Thoracic aorta (tissue), 2 donors: Measurements from ENCODE around the gene TSHZ3. TPM values are rescaled to one million over a fixed set of nuclear protein-coding genes. Genes with fewer than 3 reads are reported as not detected.

ENCODE experiments used
- ATAC-seq: fragments of 150-250 bp; one replicate; pipeline ENCODE4 v1.8.0; 2017; ENCODE audit warnings: low read depth; ENCODE audit not compliant: insufficient number of reproducible peaks, low FRiP score
- DNase-seq: peaks from one replicate; pipeline ENCODE4 v3.0.0-alpha.2; 2020; ENCODE audit warnings: low spot score
- H3K27ac ChIP-seq, 2 donors: fragments of 200-600 bp; sonication (generic); 1 replicate in 1 of 2; 2 replicates in 1 of 2; pipeline ENCODE4 v1.5.1; 2016; ENCODE audit warnings: mild to moderate bottlenecking in 2 of 2, moderate library complexity in 2 of 2
- H3K27me3 ChIP-seq: fragments of 200-600 bp; sonication (generic); replicated peaks from 2 replicates; pipeline ENCODE4 v1.6.0; 2016; ENCODE audit warnings: mild to moderate bottlenecking; ENCODE audit not compliant: insufficient read depth
- H3K36me3 ChIP-seq: fragments of 200-600 bp; sonication (generic); one replicate; pipeline ENCODE4 v1.5.1; 2016
- H3K4me1 ChIP-seq, 2 donors: fragments of 200-600 bp; sonication (generic); 1 replicate in 1 of 2; 2 replicates in 1 of 2; pipeline versions ENCODE4 v1.5.1 to v1.6.0; 2016; ENCODE audit warnings: low read depth in 2 of 2, mild to moderate bottlenecking in 1 of 2; ENCODE audit not compliant: control insufficient read depth in 1 of 2
- H3K4me3 ChIP-seq: fragments of 200-600 bp; sonication (generic); 2 replicates; pipeline ENCODE4 v1.5.1; 2016; ENCODE audit warnings: mild to moderate bottlenecking
- H3K9me3 ChIP-seq: fragments of 200-600 bp; sonication (generic); 2 replicates; pipeline ENCODE4 v1.5.1; 2016
- CTCF ChIP-seq: fragments of 200-600 bp; sonication (generic); IDR thresholded peaks from one replicate; pipeline ENCODE4 v1.5.1; 2019; ENCODE audit warnings: antibody characterized with exemption
- total RNA-seq, 2 donors: library from RNA; depleted of rRNA; stranded (reverse); fragments of >200 nt; gene quantifications; one replicate each; pipeline versions ENCODE4 v1.1.0 to v1.2.3, GENCODE V29; 2016

The TSHZ3 gene
- total RNA-seq, 2 donors from 2014 or later, result 9.3 to 10.2 TPM

- Histone ChIP-seq H3K27me3 (no peaks in the 10 kb centered on the region), H3K36me3 (no peaks in the 10 kb centered on the region), H3K4me1 (no peaks in the 10 kb centered on the region), H3K9me3 (no peaks in the 10 kb centered on the region), H3K4me3 (no peak overlapping the region), H3K27ac (no peak overlapping the region)
- no peak for DNase-seq
- TF ChIP-seq CTCF, result no peak
- no peak for ATAC-seq
Measured at GRCh38 chr19:31389874-31390273, 40.6 kb upstream of the TSHZ3 start.

GRCh38 chr19:31387717-31388301 is 38.6 kb upstream of the TSHZ3 start:
- H3K27me3 ChIP-seq, result no peaks in the 10 kb centered on the region
- H3K36me3 ChIP-seq, result no peaks in the 10 kb centered on the region
- no peak for DNase-seq
- H3K4me1 ChIP-seq, result no peaks in the 10 kb centered on the region
- no peak overlapping the region for H3K27ac ChIP-seq
- H3K9me3 ChIP-seq, result no peaks in the 10 kb centered on the region
- no peak overlapping the region for H3K4me3 ChIP-seq
- no peak for TF ChIP-seq CTCF
- ATAC-seq, result no peak

GRCh38 chr19:31386806-31387205 is 37.6 kb upstream of the TSHZ3 start:
- no peaks in the 10 kb centered on the region for H3K4me1 ChIP-seq
- H3K27me3 ChIP-seq, result no peaks in the 10 kb centered on the region
- H3K4me3 ChIP-seq, result no peak overlapping the region
- no peak for TF ChIP-seq CTCF
- H3K9me3 ChIP-seq, result no peaks in the 10 kb centered on the region
- no peaks in the 10 kb centered on the region for H3K36me3 ChIP-seq
- DNase-seq (no peak), ATAC-seq (no peak)
- no peak overlapping the region for H3K27ac ChIP-seq

- no peak overlapping the region for H3K4me3 ChIP-seq
- no peak for DNase-seq
- no peak overlapping the region for H3K27ac ChIP-seq
- no peaks in the 10 kb centered on the region for H3K36me3 ChIP-seq
- H3K9me3 ChIP-seq, result no peaks in the 10 kb centered on the region
- no peak for ATAC-seq
- no peaks in the 10 kb centered on the region for H3K4me1 ChIP-seq
- no peak for TF ChIP-seq CTCF
- no peaks in the 10 kb centered on the region for H3K27me3 ChIP-seq
Measured at GRCh38 chr19:31385744-31386143, 36.5 kb upstream of the TSHZ3 start.

- H3K9me3 ChIP-seq, result no peaks in the 10 kb centered on the region
- H3K4me1 ChIP-seq, result no peaks in the 10 kb centered on the region
- no peak overlapping the region for H3K4me3 ChIP-seq
- no peak overlapping the region for H3K27ac ChIP-seq
- H3K27me3 ChIP-seq, result no peaks in the 10 kb centered on the region
- DNase-seq, result no peak
- H3K36me3 ChIP-seq, result no peaks in the 10 kb centered on the region
- no peak for TF ChIP-seq CTCF
- ATAC-seq, result no peak
Measured at GRCh38 chr19:31383553-31383952, 34.3 kb upstream of the TSHZ3 start.
